ENCODE data around the gene BTBD7. TPM values are rescaled to one million over a fixed set of nuclear protein-coding genes. Genes with fewer than 3 reads are reported as not detected.
"Not testable (repeated sequence)": the region's sequence is repeated elsewhere in the genome, so short reads cannot be mapped to it uniquely, and the experiment has no call there.

Gene BTBD7
- polyA plus RNA-seq (2012; ENCODE audit: low read depth, missing spikeins): 4.5 TPM

GRCh38 chr14:93332853-93333630 is at the start of gene BTBD7:
BTBD7 (minus strand) TSS chr14:93333036; CDS start chr14:93296051, 36,985 bp downstream.
- TF ChIP-seq TAF1 (IDR thresholded peaks at IDR 0.05; ENCODE audit: low read depth, low read length): peak; percentile 70
- no peak for TF ChIP-seq PAX5 (IDR thresholded peaks at IDR 0.05; ENCODE audit: insufficient read depth, low read length, severe bottlenecking)
- TF ChIP-seq SPI1 (IDR thresholded peaks at IDR 0.05; ENCODE audit: low read depth, low read length): no peak
- 0 out of 2 replicates have a peak, but pooled peaks have one; percentile 52 for TF ChIP-seq POLR2AphosphoS5 (IDR thresholded peaks at IDR 0.05; ENCODE audit: low read depth, low read length)
- no peak for TF ChIP-seq POU2F2 (IDR thresholded peaks at IDR 0.05; ENCODE audit: low read depth, low read length)
- TF ChIP-seq POLR2A (IDR thresholded peaks at IDR 0.05; ENCODE audit: low read depth, low read length): peak; percentile 48
- peak; percentile 94 for DNase-seq (ENCODE audit: insufficient read length, low spot score)
- FAIRE-seq: peak; percentile 94

- DNase-seq (ENCODE audit: insufficient read length, low spot score) (no peak), FAIRE-seq (no peak)
- no peak for TF ChIP-seq POLR2AphosphoS5 (IDR thresholded peaks at IDR 0.05; ENCODE audit: low read depth, low read length)
- TF ChIP-seq TAF1 (IDR thresholded peaks at IDR 0.05; ENCODE audit: low read depth, low read length): no peak
- TF ChIP-seq SPI1 (IDR thresholded peaks at IDR 0.05; ENCODE audit: low read depth, low read length): peak; percentile 24; the same call in 1 of the 2 replicates
- no peak for TF ChIP-seq POLR2A (IDR thresholded peaks at IDR 0.05; ENCODE audit: low read depth, low read length)
- TF ChIP-seq PAX5 (IDR thresholded peaks at IDR 0.05; ENCODE audit: insufficient read depth, low read length, severe bottlenecking): no peak
- no peak for TF ChIP-seq POU2F2 (IDR thresholded peaks at IDR 0.05; ENCODE audit: low read depth, low read length)
These were observed 48.8 kb upstream of the BTBD7 start for GRCh38 chr14:93381644-93382043.

GRCh38 chr14:93379831-93380230 is 47.0 kb upstream of the BTBD7 start:
- DNase-seq (ENCODE audit: insufficient read length, low spot score): no peak

GRCh38 chr14:93375673-93376156 is 42.9 kb upstream of the BTBD7 start:
- peak; percentile 19 for DNase-seq (ENCODE audit: insufficient read length, low spot score)
- peak; percentile 95 for FAIRE-seq
- TF ChIP-seq POLR2AphosphoS5 (IDR thresholded peaks at IDR 0.05; ENCODE audit: low read depth, low read length): no peak
- 0 out of 2 replicates have a peak, but pooled peaks have one; percentile 35 for TF ChIP-seq POU2F2 (IDR thresholded peaks at IDR 0.05; ENCODE audit: low read depth, low read length)
- TF ChIP-seq SPI1 (IDR thresholded peaks at IDR 0.05; ENCODE audit: low read depth, low read length): peak; percentile 98

More at GRCh38 chr14:93379831-93380230, 47.0 kb upstream of the BTBD7 start:
- TF ChIP-seq PAX5 (IDR thresholded peaks at IDR 0.05; ENCODE audit: insufficient read depth, low read length, severe bottlenecking) (no peak), SPI1 (IDR thresholded peaks at IDR 0.05; ENCODE audit: low read depth, low read length) (peak; percentile 44)
- no peak for FAIRE-seq

- DNase-seq (ENCODE audit: insufficient read length, low spot score): no peak
- peak; percentile 94 for FAIRE-seq
These were observed 37.0 kb upstream of the BTBD7 start for GRCh38 chr14:93369713-93370266.

GRCh38 chr14:93368996-93369712 is 36.3 kb upstream of the BTBD7 start:
- TF ChIP-seq TAF1 (IDR thresholded peaks at IDR 0.05; ENCODE audit: low read depth, low read length) (no peak), PAX5 (IDR thresholded peaks at IDR 0.05; ENCODE audit: insufficient read depth, low read length, severe bottlenecking) (no peak), POLR2AphosphoS5 (IDR thresholded peaks at IDR 0.05; ENCODE audit: low read depth, low read length) (no peak), POLR2A (IDR thresholded peaks at IDR 0.05; ENCODE audit: low read depth, low read length) (no peak), POU2F2 (IDR thresholded peaks at IDR 0.05; ENCODE audit: low read depth, low read length) (no peak), SPI1 (IDR thresholded peaks at IDR 0.05; ENCODE audit: low read depth, low read length) (no peak)
- no peak for DNase-seq (ENCODE audit: insufficient read length, low spot score)
- peak; percentile 87 for FAIRE-seq

More at GRCh38 chr14:93369713-93370266, 37.0 kb upstream of the BTBD7 start:
- TF ChIP-seq POLR2A (IDR thresholded peaks at IDR 0.05; ENCODE audit: low read depth, low read length) (no peak), SPI1 (IDR thresholded peaks at IDR 0.05; ENCODE audit: low read depth, low read length) (peak; percentile 34; the same call in 1 of the 2 replicates)

- not testable (repeated sequence) for DNase-seq (ENCODE audit: insufficient read length, low spot score); FAIRE-seq
These were observed 22.0 kb upstream of the BTBD7 start for GRCh38 chr14:93354873-93355272.

GRCh38 chr14:93348292-93348691 is 15.5 kb upstream of the BTBD7 start:
- no peak for FAIRE-seq
- DNase-seq (ENCODE audit: insufficient read length, low spot score): no peak
- TF ChIP-seq SPI1 (IDR thresholded peaks at IDR 0.05; ENCODE audit: low read depth, low read length) (no peak), PAX5 (IDR thresholded peaks at IDR 0.05; ENCODE audit: insufficient read depth, low read length, severe bottlenecking) (no peak)

- TF ChIP-seq PAX5 (IDR thresholded peaks at IDR 0.05; ENCODE audit: insufficient read depth, low read length, severe bottlenecking): no peak
- TF ChIP-seq SPI1 (IDR thresholded peaks at IDR 0.05; ENCODE audit: low read depth, low read length): no peak
- no peak for TF ChIP-seq POLR2AphosphoS5 (IDR thresholded peaks at IDR 0.05; ENCODE audit: low read depth, low read length)
- no peak for TF ChIP-seq POU2F2 (IDR thresholded peaks at IDR 0.05; ENCODE audit: low read depth, low read length)
- TF ChIP-seq TAF1 (IDR thresholded peaks at IDR 0.05; ENCODE audit: low read depth, low read length): no peak
- TF ChIP-seq POLR2A (IDR thresholded peaks at IDR 0.05; ENCODE audit: low read depth, low read length): no peak
- DNase-seq (ENCODE audit: insufficient read length, low spot score) (no peak), FAIRE-seq (no peak)
These were observed 15.0 kb upstream of the BTBD7 start for GRCh38 chr14:93347850-93348249.

Measured in GM12891 (cell line).